Kidney epithelial cell (primary cell): ENCODE data around the gene TM4SF5. TPM values are rescaled to one million over a fixed set of nuclear protein-coding genes. Genes with fewer than 3 reads are reported as not detected.

Source experiments
- DNase-seq: peaks from one replicate; pipeline ENCODE4 v3.0.0-alpha.2; 2010; ENCODE audit warnings: low read depth
- H3K27me3 ChIP-seq: 2 replicates; pipeline ENCODE4 v1.6.0; 2011; ENCODE audit warnings: low read length; ENCODE audit not compliant: control insufficient read depth, insufficient read depth
- H3K36me3 ChIP-seq: 2 replicates; pipeline ENCODE4 v1.5.1; 2011; ENCODE audit warnings: low read length; ENCODE audit not compliant: control insufficient read depth, insufficient read depth
- H3K4me3 ChIP-seq: 2 replicates; pipeline ENCODE4 v1.5.1; 2011; ENCODE audit warnings: low read depth, mild to moderate bottlenecking, control low read depth, low read length
- CTCF ChIP-seq: IDR thresholded peaks from 2 replicates; pipeline ENCODE4 v1.5.1; 2011; ENCODE audit warnings: mild to moderate bottlenecking, moderate library complexity, low read length, control low read depth, inconsistent platforms; ENCODE audit not compliant: insufficient read depth, poor library complexity, severe bottlenecking
- total RNA-seq: library from RNA; depleted of rRNA; stranded (reverse); fragments of >200 nt; gene quantifications from 2 replicates; pipeline ENCODE4 v1.2.3, GENCODE V29; 2015

The TM4SF5 gene
- total RNA-seq = not detected in 2 replicates

- no peak within 1 kb of the TSS for H3K4me3 ChIP-seq
- DNase-seq = no peak
- TF ChIP-seq CTCF = no peak
Observed at GRCh38 chr17:4771519-4772234, at the start of gene TM4SF5. TM4SF5 (plus strand) TSS chr17:4771886; CDS start chr17:4771923, 37 bp downstream.

GRCh38 chr17:4722678-4723240 is 48.9 kb upstream of the TM4SF5 start:
- Histone ChIP-seq H3K36me3 (peaks cover 1% of the 10 kb centered on the region), H3K27me3 (no peaks in the 10 kb centered on the region), H3K4me3 (no peak overlapping the region)
- no peak for TF ChIP-seq CTCF
- DNase-seq = no peak

More at GRCh38 chr17:4771519-4772234, at the start of gene TM4SF5:
- Histone ChIP-seq H3K36me3 (no peaks in the 10 kb centered on the region), H3K27me3 (peaks cover 6% of the 10 kb centered on the region)

GRCh38 chr17:4724650-4725049 is 47.0 kb upstream of the TM4SF5 start:
- H3K27me3 ChIP-seq = no peaks in the 10 kb centered on the region
- H3K4me3 ChIP-seq = no peak overlapping the region
- TF ChIP-seq CTCF = no peak
- DNase-seq = no peak
- peaks cover 1% of the 10 kb centered on the region for H3K36me3 ChIP-seq

GRCh38 chr17:4725646-4726310 is 45.9 kb upstream of the TM4SF5 start:
- Histone ChIP-seq H3K36me3 (no peaks in the 10 kb centered on the region), H3K4me3 (no peak overlapping the region), H3K27me3 (no peaks in the 10 kb centered on the region)
- DNase-seq = no peak
- TF ChIP-seq CTCF = no peak

- Histone ChIP-seq H3K4me3 (no peak overlapping the region), H3K27me3 (no peaks in the 10 kb centered on the region), H3K36me3 (no peaks in the 10 kb centered on the region)
- TF ChIP-seq CTCF = no peak
- DNase-seq = no peak
Observed at GRCh38 chr17:4728124-4728523, 43.6 kb upstream of the TM4SF5 start.
